C4-2B (cell line): ENCODE data around the gene FNDC11.
"Not testable (repeated sequence)": the region's sequence is repeated elsewhere in the genome, so short reads cannot be mapped to it uniquely, and the experiment has no call there.

Experiments
- H3K27ac ChIP-seq: fragments of 450-650 bp; 2 replicates; pipeline ENCODE4 v1.5.1; 2017
- CTCF ChIP-seq: fragments of 450-650 bp; conservative IDR thresholded peaks from 2 replicates; pipeline ENCODE4 v1.5.1; 2017; ENCODE audit warnings: mild to moderate bottlenecking
- ZFX ChIP-seq: fragments of 450-650 bp; IDR thresholded peaks from 2 replicates; pipeline ENCODE4 v1.6.1; 2017

Gene FNDC11

GRCh38 chr20:63513207-63513606 lies 40.8 kb upstream of the FNDC11 start:
- TF ChIP-seq ZFX (no peak), CTCF (no peak)
- H3K27ac ChIP-seq, result no peak overlapping the region

- not testable (repeated sequence) for H3K27ac ChIP-seq
These were observed 39.4 kb upstream of the FNDC11 start for GRCh38 chr20:63514520-63514919.

GRCh38 chr20:63517376-63518309 lies 36.3 kb upstream of the FNDC11 start:
- TF ChIP-seq CTCF (no peak), ZFX (no peak)
- H3K27ac ChIP-seq, result no peak overlapping the region

- H3K27ac ChIP-seq, result no peak overlapping the region
These were observed 35.6 kb upstream of the FNDC11 start for GRCh38 chr20:63518351-63518861.

GRCh38 chr20:63518946-63519667 lies 34.9 kb upstream of the FNDC11 start:
- H3K27ac ChIP-seq, result no peak overlapping the region

More at GRCh38 chr20:63518351-63518861, 35.6 kb upstream of the FNDC11 start:
- no peak for TF ChIP-seq ZFX
- no peak for TF ChIP-seq CTCF

GRCh38 chr20:63519668-63520503 lies 34.1 kb upstream of the FNDC11 start:
- no peak; the same call in 1 of the 2 replicates for TF ChIP-seq CTCF
- TF ChIP-seq ZFX, result no peak
- H3K27ac ChIP-seq, result peak overlapping the region; percentile 90

More at GRCh38 chr20:63518946-63519667, 34.9 kb upstream of the FNDC11 start:
- TF ChIP-seq CTCF, result no peak
- no peak for TF ChIP-seq ZFX

GRCh38 chr20:63520504-63520933 lies 33.4 kb upstream of the FNDC11 start, which contains the start of gene PPDPF:
Gene PPDPF (plus strand): TSS chr20:63520765. CDS start chr20:63521309, 544 bp downstream.
- peak within 1 kb of the TSS; percentile 90 for H3K27ac ChIP-seq
- TF ChIP-seq CTCF, result no peak
- peak; percentile 57; the same call in 1 of the 2 replicates for TF ChIP-seq ZFX
